GM23248 (cell line): ENCODE results near the gene DENND5B. TPM values are rescaled to one million over a fixed set of nuclear protein-coding genes. Genes with fewer than 3 reads are reported as not detected.

Experiments used
- DNase-seq: peaks from one replicate; pipeline ENCODE4 v3.0.0-alpha.2; 2015
- H2AFZ ChIP-seq: fragments of 200-600 bp; sonication (generic); 2 replicates; pipeline ENCODE4 v1.6.1; 2016; ENCODE audit warnings: antibody characterized with exemption
- H3F3A ChIP-seq: fragments of 200-600 bp; sonication (generic); 2 replicates; pipeline ENCODE4 v1.6.1; 2016; ENCODE audit warnings: mild to moderate bottlenecking, antibody characterized with exemption, mixed run types; ENCODE audit not compliant: insufficient read depth
- H3K27ac ChIP-seq: fragments of 200-600 bp; sonication (generic); 2 replicates; pipeline ENCODE4 v1.5.1; 2016; ENCODE audit warnings: mild to moderate bottlenecking
- H3K27me3 ChIP-seq: fragments of 200-600 bp; sonication (generic); replicated peaks from 2 replicates; pipeline ENCODE4 v1.6.1; 2016; ENCODE audit warnings: mild to moderate bottlenecking; ENCODE audit not compliant: insufficient read depth
- H3K36me3 ChIP-seq: fragments of 200-600 bp; sonication (generic); 2 replicates; pipeline ENCODE4 v1.6.1; 2016; ENCODE audit warnings: low read depth, mild to moderate bottlenecking
- H3K4me1 ChIP-seq: fragments of 200-600 bp; sonication (generic); 2 replicates; pipeline ENCODE4 v1.6.1; 2016; ENCODE audit warnings: mild to moderate bottlenecking; ENCODE audit not compliant: insufficient read depth
- H3K4me2 ChIP-seq: fragments of 200-600 bp; sonication (generic); one replicate; pipeline ENCODE4 v1.6.1; 2016; ENCODE audit warnings: mild to moderate bottlenecking; ENCODE audit not compliant: unreplicated experiment
- H3K4me3 ChIP-seq: fragments of 200-600 bp; sonication (generic); 2 replicates; pipeline ENCODE4 v1.5.1; 2016; ENCODE audit warnings: mild to moderate bottlenecking
- H3K79me2 ChIP-seq: fragments of 200-600 bp; sonication (generic); 2 replicates; pipeline ENCODE4 v1.6.1; 2016; ENCODE audit warnings: mild to moderate bottlenecking; ENCODE audit not compliant: insufficient read depth
- H3K9ac ChIP-seq: fragments of 200-600 bp; sonication (generic); 2 replicates; pipeline ENCODE4 v1.6.1; 2016; ENCODE audit warnings: mild to moderate bottlenecking
- H3K9me2 ChIP-seq: fragments of 200-600 bp; sonication (generic); 2 replicates; pipeline ENCODE4 v1.6.1; 2016; ENCODE audit warnings: mixed run types, mild to moderate bottlenecking, moderate library complexity; ENCODE audit not compliant: insufficient read depth
- H3K9me3 ChIP-seq: fragments of 200-600 bp; sonication (generic); one replicate; pipeline ENCODE4 v1.6.1; 2017; ENCODE audit warnings: low read depth
- H4K20me1 ChIP-seq: fragments of 200-600 bp; sonication (generic); 2 replicates; pipeline ENCODE4 v1.6.0; 2016; ENCODE audit not compliant: insufficient read depth
- EZH2 ChIP-seq: fragments of 200-600 bp; sonication (generic); IDR thresholded peaks from 2 replicates; pipeline ENCODE4 v1.6.1; 2018; ENCODE audit warnings: antibody characterized with exemption, mild to moderate bottlenecking; ENCODE audit not compliant: insufficient read depth, poor library complexity, severe bottlenecking
- EZH2phosphoT487 ChIP-seq: fragments of 200-600 bp; sonication (generic); IDR thresholded peaks from 2 replicates; pipeline ENCODE4 v1.6.1; 2018; ENCODE audit warnings: antibody characterized with exemption, moderate library complexity, mild to moderate bottlenecking, low read depth; ENCODE audit not compliant: insufficient read depth
- WGBS, 2 experiments: methylation state at CpG; one replicate each; pipeline ENCODE4 v1.1.6; 2015 to 2017; ENCODE audit warnings: low lambda C conversion rate in 2 of 2, low coverage in 1 of 2; ENCODE audit errors: missing lambda C conversion rate in 2 of 2; 5-methylcytosine and 5-hydroxymethylcytosine counted together
- in situ Hi-C: fragments of 300-500 bp; cut with MboI; formaldehyde crosslinking; loops from 2 replicates; pipeline ENCODE4 v1.15.0; 2020
- polyA plus RNA-seq: library from polyadenylated mRNA; unstranded; fragments of >200 nt; fragmentation: Nextera tagmentation; extraction: Ambion mirVana; gene quantifications from 2 replicates; pipeline ENCODE4 v1.2.1, GENCODE V29; 2016
- total RNA-seq: library from RNA; depleted of rRNA; stranded (reverse); fragments of >200 nt; shearing (Covaris generic); gene quantifications from 2 replicates; pipeline ENCODE4 v1.2.3, GENCODE V29; 2014

Gene DENND5B
- total and polyA plus RNA-seq, 2 experiments from 2014 or later = 9.9 to 12.0 TPM

- no peak for DNase-seq
- H3K4me2 ChIP-seq = no peak overlapping the region
- H4K20me1 ChIP-seq = no peaks in the 10 kb centered on the region
- H2AFZ ChIP-seq = no peak overlapping the region
- H3K36me3 ChIP-seq = no peaks in the 10 kb centered on the region
- in situ Hi-C loops = no loop called here
- H3K4me1 ChIP-seq = no peaks in the 10 kb centered on the region
- no peak overlapping the region for H3K27ac ChIP-seq
- TF ChIP-seq EZH2 (no peak), EZH2phosphoT487 (no peak)
- no peaks in the 10 kb centered on the region for H3F3A ChIP-seq
- no peak overlapping the region for H3K9ac ChIP-seq
- no peak overlapping the region for H3K4me3 ChIP-seq
- no peaks in the 10 kb centered on the region for H3K27me3 ChIP-seq
- no peaks in the 10 kb centered on the region for H3K9me3 ChIP-seq
- H3K79me2 ChIP-seq = no peaks in the 10 kb centered on the region
- WGBS, 2 experiments = 25 to 36% methylated on average over 2 of the region's 2 CpGs
- no peaks in the 10 kb centered on the region for H3K9me2 ChIP-seq
Measured at GRCh38 chr12:31605531-31605930, 14.6 kb upstream of the DENND5B start.

GRCh38 chr12:31603546-31604009 is 12.6 kb upstream of the DENND5B start:
- Histone ChIP-seq H3K4me1 (no peaks in the 10 kb centered on the region), H4K20me1 (no peaks in the 10 kb centered on the region), H3K79me2 (no peaks in the 10 kb centered on the region), H3K9me2 (no peaks in the 10 kb centered on the region), H3K9ac (no peak overlapping the region), H3K36me3 (no peaks in the 10 kb centered on the region), H3K9me3 (no peaks in the 10 kb centered on the region), H3K4me2 (no peak overlapping the region), H3K27ac (no peak overlapping the region), H2AFZ (no peak overlapping the region), H3F3A (no peaks in the 10 kb centered on the region), H3K4me3 (no peak overlapping the region), H3K27me3 (no peaks in the 10 kb centered on the region)
- DNase-seq = no peak
- 82 to 83% methylated on average over 3 of the region's 3 CpGs for WGBS, 2 experiments
- TF ChIP-seq EZH2 (no peak), EZH2phosphoT487 (no peak)
- in situ Hi-C loops = no loop called here

GRCh38 chr12:31600750-31601149 is 9.8 kb upstream of the DENND5B start:
- H3K9ac ChIP-seq = no peak overlapping the region
- H3K4me3 ChIP-seq = no peak overlapping the region
- no peak overlapping the region for H2AFZ ChIP-seq
- WGBS, 2 experiments = 97 to 98% methylated on average over 4 of the region's 4 CpGs
- H3K4me1 ChIP-seq = no peaks in the 10 kb centered on the region
- H3K9me2 ChIP-seq = no peaks in the 10 kb centered on the region
- no peak overlapping the region for H3K4me2 ChIP-seq
- no peaks in the 10 kb centered on the region for H3F3A ChIP-seq
- no peaks in the 10 kb centered on the region for H4K20me1 ChIP-seq
- no peaks in the 10 kb centered on the region for H3K27me3 ChIP-seq
- no peaks in the 10 kb centered on the region for H3K9me3 ChIP-seq
- in situ Hi-C loops = no loop called here
- no peak for DNase-seq
- no peak for TF ChIP-seq EZH2phosphoT487
- no peak for TF ChIP-seq EZH2
- H3K36me3 ChIP-seq = no peaks in the 10 kb centered on the region
- H3K79me2 ChIP-seq = no peaks in the 10 kb centered on the region
- H3K27ac ChIP-seq = no peak overlapping the region

GRCh38 chr12:31600252-31600651 is 9.3 kb upstream of the DENND5B start:
- Histone ChIP-seq H3K4me3 (no peak overlapping the region), H3K9me2 (no peaks in the 10 kb centered on the region), H3K79me2 (no peaks in the 10 kb centered on the region), H3K4me2 (no peak overlapping the region), H3K9ac (no peak overlapping the region), H3K9me3 (no peaks in the 10 kb centered on the region), H2AFZ (no peak overlapping the region), H3K27me3 (no peaks in the 10 kb centered on the region), H4K20me1 (no peaks in the 10 kb centered on the region), H3K36me3 (no peaks in the 10 kb centered on the region), H3K27ac (no peak overlapping the region), H3K4me1 (no peaks in the 10 kb centered on the region), H3F3A (no peaks in the 10 kb centered on the region)
- 55 to 59% methylated on average over 5 of the region's 5 CpGs for WGBS, 2 experiments
- DNase-seq = no peak
- in situ Hi-C loops = no loop called here
- TF ChIP-seq EZH2phosphoT487 = no peak
- TF ChIP-seq EZH2 = no peak

DNA sequence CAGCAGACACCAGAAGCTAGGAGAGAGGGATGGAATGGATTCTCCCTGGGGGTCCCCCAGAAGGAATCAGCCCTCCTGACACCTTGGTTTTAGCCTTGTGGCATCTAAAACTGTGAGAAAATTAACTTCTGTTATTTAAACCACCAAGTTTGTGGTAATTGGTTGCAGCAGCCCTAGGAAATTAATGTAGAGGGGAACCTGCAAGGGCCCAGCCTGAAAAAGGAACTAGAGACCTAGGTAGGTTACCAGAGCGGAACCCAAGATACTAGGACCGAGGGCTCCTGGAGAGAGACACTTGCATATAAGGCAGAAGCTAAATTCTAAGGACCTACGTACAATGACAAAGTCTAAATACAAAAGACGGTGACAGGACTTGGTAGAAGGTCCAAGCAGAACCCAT is 8.1 kb upstream of the DENND5B start:
- H3K4me1 ChIP-seq = no peaks in the 10 kb centered on the region; the same call in 1 of the 2 replicates
- no peak for TF ChIP-seq EZH2phosphoT487
- TF ChIP-seq EZH2 = no peak
- H3K9me3 ChIP-seq = no peaks in the 10 kb centered on the region
- WGBS, 2 experiments = 88 to 89% methylated on average over 4 of the region's 4 CpGs
- H3K4me3 ChIP-seq = no peak overlapping the region
- H3K9me2 ChIP-seq = no peaks in the 10 kb centered on the region
- H3K79me2 ChIP-seq = no peaks in the 10 kb centered on the region
- no peaks in the 10 kb centered on the region for H3K27me3 ChIP-seq
- no peak overlapping the region for H3K9ac ChIP-seq
- no peak for DNase-seq
- no peaks in the 10 kb centered on the region for H3F3A ChIP-seq
- no peak overlapping the region for H3K4me2 ChIP-seq
- no peak overlapping the region for H3K27ac ChIP-seq
- H3K36me3 ChIP-seq = no peaks in the 10 kb centered on the region
- in situ Hi-C loops = no loop called here
- H2AFZ ChIP-seq = no peak overlapping the region
- no peaks in the 10 kb centered on the region for H4K20me1 ChIP-seq
